Hypothalamus (tissue), 51 donors: Measurements from ENCODE around the gene SOD1.
A peak's percentile ranks its signal among the peaks of the same experiment; 100 is the strongest.
"Not testable (repeated sequence)": the region's sequence is repeated elsewhere in the genome, so short reads cannot be mapped to it uniquely, and the experiment has no call there.

Experiments used
- DNase-seq, 51 donors: peaks; one replicate each; lab custom pipeline; 2025; lab: John Stamatoyannopoulos, UW

Gene SOD1

GRCh38 chr21:31654821-31655580 lies 4.5 kb upstream of the SOD1 start:
- DNase-seq, result not testable (repeated sequence)

- DNase-seq, result no peak
These were observed 3.0 kb upstream of the SOD1 start for GRCh38 chr21:31656199-31657095.

DNA sequence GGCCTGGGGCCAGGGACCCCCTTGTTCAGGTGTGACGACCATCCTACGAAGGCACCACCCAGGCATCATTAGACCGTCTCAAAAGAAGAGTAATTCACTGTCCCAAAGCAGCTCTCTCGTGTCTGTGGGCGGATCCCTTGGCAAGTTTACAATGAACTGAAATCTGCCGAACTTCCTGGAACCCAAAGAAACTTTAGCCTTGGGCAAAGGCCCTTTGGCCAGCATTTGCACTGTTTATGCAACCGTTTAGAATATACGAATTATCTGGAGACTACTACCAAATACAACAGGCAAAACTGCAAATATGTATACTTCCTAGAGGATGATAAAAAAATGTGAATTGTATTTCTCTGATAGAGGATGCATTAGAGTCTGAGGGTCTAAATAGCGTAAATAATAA lies 1.4 kb upstream of the SOD1 start:
- no peak for DNase-seq

GRCh38 chr21:31659286-31659535 lies 282 bp upstream of the SOD1 start:
- no peak for DNase-seq

GRCh38 chr21:31660259-31660565 lies 719 bp downstream of the SOD1 start:
- peak in 1 of 51 donors; percentile 30 for DNase-seq

DNA sequence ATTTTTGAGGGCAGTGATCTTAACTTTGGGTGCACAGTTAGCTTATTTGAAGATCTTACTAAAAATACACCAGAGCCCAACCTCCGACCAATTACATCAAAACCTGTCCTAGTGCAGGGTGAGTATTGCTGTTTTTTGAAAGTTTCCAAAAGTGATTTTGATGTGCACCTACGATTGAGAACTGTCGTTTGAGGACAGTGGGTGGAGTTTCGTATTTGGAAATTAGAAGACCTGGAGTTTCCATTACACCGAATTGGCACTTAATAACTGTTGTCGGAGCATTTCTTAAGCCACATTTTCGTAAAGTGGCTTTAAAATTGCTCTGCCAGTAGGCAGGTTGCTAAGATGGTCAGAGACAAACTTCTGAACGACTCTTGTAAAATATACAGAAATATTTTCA lies 1.1 kb downstream of the SOD1 start:
- no peak for DNase-seq

DNA sequence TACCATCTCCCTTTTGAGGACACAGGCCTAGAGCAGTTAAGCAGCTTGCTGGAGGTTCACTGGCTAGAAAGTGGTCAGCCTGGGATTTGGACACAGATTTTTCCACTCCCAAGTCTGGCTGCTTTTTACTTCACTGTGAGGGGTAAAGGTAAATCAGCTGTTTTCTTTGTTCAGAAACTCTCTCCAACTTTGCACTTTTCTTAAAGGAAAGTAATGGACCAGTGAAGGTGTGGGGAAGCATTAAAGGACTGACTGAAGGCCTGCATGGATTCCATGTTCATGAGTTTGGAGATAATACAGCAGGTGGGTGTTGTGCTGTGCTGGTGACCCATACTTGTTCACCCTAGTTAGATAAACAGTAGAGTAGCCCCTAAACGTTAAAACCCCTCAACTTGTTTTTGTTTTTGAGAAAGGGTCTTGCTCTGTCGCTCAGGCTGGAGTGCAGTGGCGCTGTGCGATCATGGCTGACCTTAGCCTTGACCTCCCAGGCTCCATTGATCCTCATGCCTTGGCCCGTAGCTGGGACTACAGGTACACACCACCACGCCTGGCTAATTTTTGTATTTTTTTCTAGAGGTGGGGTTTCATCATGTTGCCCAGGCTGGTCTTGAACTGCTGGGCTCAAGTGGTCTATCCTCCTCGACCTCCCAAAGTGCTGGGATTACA lies 4.2 kb downstream of the SOD1 start:
- DNase-seq, result no peak

DNA sequence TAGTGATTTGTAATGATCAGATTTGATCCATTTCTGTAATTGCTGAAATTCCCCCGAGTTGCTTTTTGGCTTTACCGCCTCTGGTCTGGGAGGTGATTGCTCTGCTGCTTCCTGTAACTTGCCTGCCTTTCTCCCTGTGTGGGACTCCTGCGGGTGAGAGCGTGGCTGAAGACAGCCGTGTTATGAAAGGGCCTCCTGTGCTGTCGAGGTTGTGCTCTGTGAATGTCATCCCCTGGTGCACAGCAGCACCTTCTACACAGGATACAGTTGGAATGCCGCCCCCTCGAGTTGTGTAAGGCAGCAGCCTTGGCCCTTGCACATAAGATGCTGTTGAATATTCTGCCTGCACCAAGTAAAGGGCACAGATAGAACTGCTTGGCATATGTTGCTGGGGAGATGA lies 5.9 kb downstream of the SOD1 start:
- DNase-seq, result peak in 2 of 51 donors; percentile 19 to 33

- DNase-seq, result not testable (repeated sequence)
These were observed 6.4 kb downstream of the SOD1 start for GRCh38 chr21:31665869-31666268.

DNA sequence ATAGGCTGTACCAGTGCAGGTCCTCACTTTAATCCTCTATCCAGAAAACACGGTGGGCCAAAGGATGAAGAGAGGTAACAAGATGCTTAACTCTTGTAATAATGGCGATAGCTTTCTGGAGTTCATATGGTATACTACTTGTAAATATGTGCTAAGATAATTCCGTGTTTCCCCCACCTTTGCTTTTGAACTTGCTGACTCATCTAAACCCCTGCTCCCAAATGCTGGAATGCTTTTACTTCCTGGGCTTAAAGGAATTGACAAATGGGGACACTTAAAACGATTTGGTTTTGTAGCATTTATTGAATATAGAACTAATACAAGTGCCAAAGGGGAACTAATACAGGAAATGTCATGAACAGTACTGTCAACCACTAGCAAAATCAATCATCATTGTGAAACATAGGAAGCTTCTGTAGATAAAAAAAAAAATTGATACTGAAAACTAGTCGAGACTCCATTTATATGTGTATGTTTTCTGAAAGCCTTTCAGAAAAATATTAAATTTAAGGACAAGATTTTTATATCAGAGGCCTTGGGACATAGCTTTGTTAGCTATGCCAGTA lies 7.0 kb downstream of the SOD1 start:
- DNase-seq, result no peak

DNA sequence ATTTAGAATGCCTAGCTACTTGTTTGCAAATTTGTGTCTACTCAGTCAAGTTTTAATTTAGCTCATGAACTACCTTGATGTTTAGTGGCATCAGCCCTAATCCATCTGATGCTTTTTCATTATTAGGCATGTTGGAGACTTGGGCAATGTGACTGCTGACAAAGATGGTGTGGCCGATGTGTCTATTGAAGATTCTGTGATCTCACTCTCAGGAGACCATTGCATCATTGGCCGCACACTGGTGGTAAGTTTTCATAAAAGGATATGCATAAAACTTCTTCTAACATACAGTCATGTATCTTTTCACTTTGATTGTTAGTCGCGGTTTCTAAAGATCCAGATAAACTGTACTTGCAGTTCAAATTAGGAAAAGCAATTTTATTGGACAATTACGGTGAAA lies 7.6 kb downstream of the SOD1 start:
- DNase-seq, result no peak

DNA sequence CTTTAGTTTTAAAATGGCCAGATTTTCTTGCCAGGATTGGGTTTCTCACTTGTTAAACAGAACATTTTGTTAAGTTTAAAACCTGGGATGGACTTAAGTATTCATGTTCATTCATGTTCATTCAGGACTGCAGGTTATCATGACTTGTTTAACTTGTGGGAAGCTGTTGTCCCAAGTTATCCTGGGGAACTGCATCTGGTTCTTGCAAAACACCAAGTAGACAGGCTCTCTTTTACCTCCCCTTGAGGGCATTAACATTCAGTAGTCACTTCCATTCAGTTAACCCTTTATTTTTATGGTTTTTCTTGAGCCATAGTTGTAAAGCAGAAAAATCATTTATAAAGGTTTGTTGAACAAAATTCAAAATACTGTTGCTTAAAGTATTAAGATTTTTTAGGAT lies 8.1 kb downstream of the SOD1 start:
- no peak for DNase-seq

DNA sequence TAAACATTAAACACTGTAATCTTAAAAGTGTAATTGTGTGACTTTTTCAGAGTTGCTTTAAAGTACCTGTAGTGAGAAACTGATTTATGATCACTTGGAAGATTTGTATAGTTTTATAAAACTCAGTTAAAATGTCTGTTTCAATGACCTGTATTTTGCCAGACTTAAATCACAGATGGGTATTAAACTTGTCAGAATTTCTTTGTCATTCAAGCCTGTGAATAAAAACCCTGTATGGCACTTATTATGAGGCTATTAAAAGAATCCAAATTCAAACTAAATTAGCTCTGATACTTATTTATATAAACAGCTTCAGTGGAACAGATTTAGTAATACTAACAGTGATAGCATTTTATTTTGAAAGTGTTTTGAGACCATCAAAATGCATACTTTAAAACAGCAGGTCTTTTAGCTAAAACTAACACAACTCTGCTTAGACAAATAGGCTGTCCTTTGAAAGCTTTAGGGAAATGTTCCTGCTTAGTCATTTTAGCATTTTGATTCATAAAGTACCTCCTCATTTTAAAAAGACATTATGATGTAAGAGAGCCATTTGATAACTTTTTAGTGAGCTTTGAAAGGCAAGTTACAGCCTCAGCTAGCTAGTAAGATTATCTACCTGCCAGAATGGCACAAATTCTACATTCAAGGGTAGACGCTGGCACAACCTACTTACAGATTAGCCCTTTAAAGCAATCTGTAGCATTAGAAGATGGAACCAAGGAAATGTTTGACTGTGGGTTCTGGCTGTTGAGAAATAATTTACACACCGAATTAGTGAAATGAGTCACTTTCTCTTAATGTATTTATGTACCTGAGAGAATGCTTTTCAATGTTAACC lies 9.4 kb downstream of the SOD1 start:
- no peak for DNase-seq

DNA sequence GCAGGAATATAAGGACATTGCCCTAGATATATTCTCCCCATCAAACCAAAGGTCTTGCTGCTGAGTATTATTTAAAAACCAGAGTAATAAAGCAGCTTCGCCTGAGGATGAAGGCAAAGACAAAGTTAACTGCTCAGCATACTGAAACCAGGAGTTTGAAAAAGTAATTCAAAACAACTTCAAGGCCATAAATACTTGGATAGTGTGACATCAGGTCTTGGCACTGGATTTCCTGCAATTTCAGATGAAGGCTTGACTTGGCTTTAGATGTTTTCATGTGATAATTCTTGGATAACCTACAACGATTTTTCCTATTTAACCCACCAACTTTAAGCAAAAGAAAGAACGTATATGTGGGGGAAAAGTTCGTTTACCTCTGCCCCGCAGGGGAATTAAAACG lies 10.6 kb downstream of the SOD1 start:
- DNase-seq, result no peak

- DNase-seq, result no peak
These were observed 11.7 kb downstream of the SOD1 start for GRCh38 chr21:31671146-31671716.

- DNase-seq, result no peak
These were observed 12.4 kb downstream of the SOD1 start for GRCh38 chr21:31671931-31672330.

GRCh38 chr21:31673321-31673912 lies 13.9 kb downstream of the SOD1 start:
- no peak for DNase-seq

- DNase-seq, result no peak
These were observed 15.8 kb downstream of the SOD1 start for GRCh38 chr21:31675318-31675717.

DNA sequence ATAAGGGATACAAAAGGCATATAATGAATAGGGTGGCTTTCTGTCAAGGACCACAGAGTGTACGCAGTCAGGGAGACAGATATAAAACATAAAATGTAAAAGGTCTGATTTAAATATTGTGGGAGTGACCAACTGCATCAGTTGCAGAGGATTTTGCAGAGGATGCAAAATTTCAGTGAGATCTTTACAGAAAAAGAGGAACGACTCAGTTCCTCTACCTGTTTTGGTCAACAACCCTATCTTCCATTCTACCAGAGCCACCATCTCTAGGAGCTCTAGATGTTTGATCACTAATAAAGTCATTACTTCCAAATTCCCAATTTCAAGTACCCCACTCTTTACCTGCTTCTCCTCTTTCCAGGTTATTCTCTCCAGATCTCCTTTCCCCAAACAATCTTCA lies 16.5 kb downstream of the SOD1 start:
- DNase-seq, result no peak

DNA sequence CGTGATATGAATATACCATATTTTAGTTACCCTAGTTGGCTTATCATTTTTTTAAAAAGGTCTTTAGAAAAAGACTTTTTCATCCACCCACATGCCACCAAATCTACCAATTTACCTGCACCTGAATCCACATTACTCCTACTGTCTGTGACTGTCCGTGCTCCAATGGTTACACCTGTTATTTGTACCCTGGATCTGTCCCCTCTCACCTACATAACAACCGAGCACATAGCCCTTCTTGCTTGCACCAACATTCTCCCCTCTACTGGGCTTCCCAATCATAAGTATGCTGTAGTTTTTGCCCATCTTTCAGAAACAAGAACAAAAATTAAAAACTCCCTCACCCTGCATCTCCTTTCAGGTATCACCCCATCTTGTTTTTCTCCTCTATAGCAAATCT lies 17.6 kb downstream of the SOD1 start:
- no peak for DNase-seq
